Tracheal epithelial cell (primary cell): ENCODE measurements around the gene ITCH. TPM values are rescaled to one million over a fixed set of nuclear protein-coding genes. Genes with fewer than 3 reads are reported as not detected.

Experiments used
- total RNA-seq: library from RNA; depleted of rRNA; stranded (reverse); fragments of >200 nt; gene quantifications from 2 replicates; pipeline ENCODE4 v1.2.1, GENCODE V29; 2014

ITCH gene
- total RNA-seq, result 73.7 and 88.9 TPM in 2 replicates

GRCh38 chr20:34363062-34363464 is at the start of gene ITCH:
ITCH (plus strand) TSS chr20:34363273; CDS start chr20:34393812, 30,539 bp downstream.

GRCh38 chr20:34516247-34517113 is 153.4 kb downstream of the ITCH start, which contains the start of gene DYNLRB1:
DYNLRB1 (plus strand) TSS chr20:34516422; CDS start chr20:34516459, 37 bp downstream.

GRCh38 chr20:34558320-34559218 is 195.5 kb downstream of the ITCH start, which contains the start of gene MAP1LC3A:
MAP1LC3A (plus strand) TSS chr20:34558718; CDS start chr20:34558869, 151 bp downstream.

Other genes starting within 250 kb of the ITCH start
- not detected in 2 replicates for gene ASIP, start 121.8 kb upstream of the ITCH start, total RNA-seq
- gene AHCY, start 59.9 kb upstream of the ITCH start, total RNA-seq, result 224 and 276 TPM in 2 replicates
- gene DYNLRB1, start 153.1 kb downstream of the ITCH start, total RNA-seq, result 14.7 and 22.9 TPM in 2 replicates
- 8.7 and 16.6 TPM in 2 replicates for gene MAP1LC3A, start 195.4 kb downstream of the ITCH start, total RNA-seq